ENCODE measurements around the gene EXOC6. TPM values are rescaled to one million over a fixed set of nuclear protein-coding genes. Genes with fewer than 3 reads are reported as not detected.

The EXOC6 gene
- total RNA-seq, 4 donors from 2014 or later: 14.4 to 22.4 (median 16.8) TPM

DNA sequence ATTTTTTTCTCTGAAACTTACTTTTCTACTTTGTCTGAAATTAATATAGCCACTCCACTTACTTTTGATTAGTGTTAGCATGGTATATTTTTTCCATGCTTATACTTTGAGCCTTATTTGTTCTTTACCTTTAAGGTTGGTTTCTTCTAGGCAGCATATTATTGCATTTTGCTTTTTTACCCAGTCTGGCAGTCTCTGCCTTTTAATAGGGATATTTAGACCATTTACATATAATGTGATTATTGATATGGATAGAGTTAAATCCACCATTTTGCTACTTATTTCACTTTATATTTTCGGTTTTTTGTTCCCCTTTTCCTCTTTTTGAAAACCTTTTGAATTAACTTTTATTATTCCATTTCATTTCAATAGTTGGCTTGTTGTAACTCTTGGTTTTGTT, 255.6 kb downstream of the EXOC6 start:
- no peak for ATAC-seq

DNA sequence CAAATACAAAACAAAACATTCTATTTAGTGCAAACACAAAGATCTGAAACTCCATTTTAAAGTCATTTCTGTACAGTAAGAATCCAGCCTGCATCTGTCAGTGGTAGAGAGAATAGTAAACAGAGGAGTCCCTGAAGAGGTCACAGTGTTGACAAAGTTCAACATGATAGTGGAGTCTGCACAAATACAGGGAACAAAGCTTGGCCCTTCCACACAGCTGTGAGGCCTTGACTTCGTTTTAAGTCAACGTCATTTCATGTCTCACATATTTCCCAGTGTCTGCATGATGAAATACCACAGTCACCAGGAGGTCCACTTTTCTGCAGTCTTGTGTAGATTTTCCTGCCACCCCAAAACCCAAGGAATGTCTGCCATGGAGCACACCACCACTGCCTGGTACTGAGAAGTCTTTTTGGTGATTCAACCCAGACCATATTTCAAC, 258.3 kb downstream of the EXOC6 start:
- no peaks in the 10 kb centered on the region for H3K27me3 ChIP-seq
- H3K36me3 ChIP-seq: no peaks in the 10 kb centered on the region
- WGBS, 2 donors (ENCODE audit: low coverage in 1 of 2): 24 to 60% methylated on average over 1 to 2 of the region's 2 CpGs
- H3K4me3 ChIP-seq: no peak overlapping the region
- ATAC-seq: no peak
- no peak for TF ChIP-seq POLR2AphosphoS5 (IDR thresholded peaks at IDR 0.05)
- no peak for TF ChIP-seq POLR2A (IDR thresholded peaks at IDR 0.05)
- TF ChIP-seq, protein P1, sequence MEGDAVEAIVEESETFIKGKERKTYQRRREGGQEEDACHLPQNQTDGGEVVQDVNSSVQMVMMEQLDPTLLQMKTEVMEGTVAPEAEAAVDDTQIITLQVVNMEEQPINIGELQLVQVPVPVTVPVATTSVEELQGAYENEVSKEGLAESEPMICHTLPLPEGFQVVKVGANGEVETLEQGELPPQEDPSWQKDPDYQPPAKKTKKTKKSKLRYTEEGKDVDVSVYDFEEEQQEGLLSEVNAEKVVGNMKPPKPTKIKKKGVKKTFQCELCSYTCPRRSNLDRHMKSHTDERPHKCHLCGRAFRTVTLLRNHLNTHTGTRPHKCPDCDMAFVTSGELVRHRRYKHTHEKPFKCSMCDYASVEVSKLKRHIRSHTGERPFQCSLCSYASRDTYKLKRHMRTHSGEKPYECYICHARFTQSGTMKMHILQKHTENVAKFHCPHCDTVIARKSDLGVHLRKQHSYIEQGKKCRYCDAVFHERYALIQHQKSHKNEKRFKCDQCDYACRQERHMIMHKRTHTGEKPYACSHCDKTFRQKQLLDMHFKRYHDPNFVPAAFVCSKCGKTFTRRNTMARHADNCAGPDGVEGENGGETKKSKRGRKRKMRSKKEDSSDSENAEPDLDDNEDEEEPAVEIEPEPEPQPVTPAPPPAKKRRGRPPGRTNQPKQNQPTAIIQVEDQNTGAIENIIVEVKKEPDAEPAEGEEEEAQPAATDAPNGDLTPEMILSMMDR (IDR thresholded peaks at IDR 0.05): no peak
- TF ChIP-seq EP300 (IDR thresholded peaks at IDR 0.05): no peak
- H3K9me3 ChIP-seq: no peaks in the 10 kb centered on the region
- H3K4me1 ChIP-seq: no peaks in the 10 kb centered on the region
- H3K27ac ChIP-seq: no peak overlapping the region

More for the DNA sequence above, 255.6 kb downstream of the EXOC6 start:
- no peaks in the 10 kb centered on the region for H3K4me1 ChIP-seq
- H3K4me3 ChIP-seq: no peak overlapping the region
- WGBS, 2 donors (ENCODE audit: low coverage in 1 of 2): 64 to 72% methylated on average over 1 of the region's 1 CpG
- no peaks in the 10 kb centered on the region for H3K27me3 ChIP-seq
- H3K36me3 ChIP-seq: no peaks in the 10 kb centered on the region
- TF ChIP-seq EP300 (IDR thresholded peaks at IDR 0.05): no peak
- no peak for TF ChIP-seq POLR2AphosphoS5 (IDR thresholded peaks at IDR 0.05)
- TF ChIP-seq, protein P1 (IDR thresholded peaks at IDR 0.05): no peak
- no peak for TF ChIP-seq POLR2A (IDR thresholded peaks at IDR 0.05)
- no peaks in the 10 kb centered on the region for H3K9me3 ChIP-seq
- H3K27ac ChIP-seq: no peak overlapping the region

Small RNAs within 50 kb of the gene (small RNA-seq; reads per million reads assigned to genes)
- 0 reads per million in 4 donors for gene AL392103.1

Other genes starting within 250 kb of the EXOC6 start
- gene HHEX, start 158.6 kb upstream of the EXOC6 start, total RNA-seq: 10 to 100 TPM in 1 of 4 donors, 1 to 10 TPM in 3; 2.8 to 10.6 (median 5.9) TPM
- gene CYP26C1, start 212.3 kb downstream of the EXOC6 start, total RNA-seq: under 1 TPM in 1 of 4 donors, not detected in 3; 0.31 TPM
- gene CYP26A1, start 225.4 kb downstream of the EXOC6 start, total RNA-seq: not detected